OCI-LY3 (cell line): Measurements from ENCODE around the gene FRMD3.

Experiments used
- H2AFZ ChIP-seq: fragments of 200-600, 300-600 bp; shearing (Covaris generic); 2 replicates; pipeline ENCODE4 v1.6.0; 2014; ENCODE audit warnings: antibody characterized with exemption, low read depth, low read length
- H3K27ac ChIP-seq: fragments of 200-600, 300-600 bp; sonication (generic); 2 replicates; pipeline ENCODE4 v1.5.1; 2014; ENCODE audit warnings: mild to moderate bottlenecking, low read length, moderate library complexity, mixed read lengths
- H3K27me3 ChIP-seq: fragments of 200-600, 300-600 bp; sonication (generic); 2 replicates; pipeline ENCODE4 v1.6.1; 2014; ENCODE audit warnings: low read depth, low read length, mixed read lengths
- H3K36me3 ChIP-seq: fragments of 200-600, 300-600 bp; sonication (generic); replicated peaks from 2 replicates; pipeline ENCODE3; 2014; ENCODE audit warnings: low read depth, low read length, mixed read lengths
- H3K4me1 ChIP-seq: fragments of 300-600, 200-600 bp; sonication (generic); 2 replicates; pipeline ENCODE4 v1.6.1; 2014; ENCODE audit warnings: low read length, mixed read lengths
- H3K4me2 ChIP-seq: fragments of 200-600, 300-600 bp; sonication (generic); 2 replicates; pipeline ENCODE4 v1.6.1; 2014; ENCODE audit warnings: low read length, mixed read lengths
- H3K4me3 ChIP-seq: fragments of 300-600, 200-600 bp; sonication (generic); 2 replicates; pipeline ENCODE4 v1.5.1; 2014; ENCODE audit warnings: antibody characterized with exemption, mild to moderate bottlenecking, low read length, moderate library complexity
- H3K79me2 ChIP-seq: fragments of 300-600, 200-600 bp; shearing (Covaris generic); 2 replicates; pipeline ENCODE4 v1.6.1; 2014; ENCODE audit warnings: mild to moderate bottlenecking, low read length, mixed read lengths
- H3K9ac ChIP-seq: fragments of 300-600, 200-600 bp; shearing (Covaris generic); 2 replicates; pipeline ENCODE4 v1.6.0; 2014; ENCODE audit warnings: mild to moderate bottlenecking, low read length, moderate library complexity
- H3K9me3 ChIP-seq: fragments of 200-600, 300-600 bp; shearing (Covaris generic); 2 replicates; pipeline ENCODE4 v1.6.1; 2014; ENCODE audit warnings: low read length, mixed read lengths; ENCODE audit not compliant: insufficient read depth
- H4K20me1 ChIP-seq: fragments of 200-600, 300-600 bp; sonication (generic); 2 replicates; pipeline ENCODE4 v1.6.1; 2016; ENCODE audit warnings: low read length, mixed read lengths; ENCODE audit not compliant: insufficient read depth
- CTCF ChIP-seq: fragments of 200-600, 300-600 bp; sonication (generic); IDR thresholded peaks from 2 replicates; pipeline ENCODE4 v1.5.1; 2014; ENCODE audit warnings: antibody characterized with exemption, low read length, low read depth
- EZH2phosphoT487 ChIP-seq: fragments of 200-600 bp; shearing (Covaris generic); IDR thresholded peaks from 2 replicates; pipeline ENCODE4 v1.6.1; 2018; ENCODE audit warnings: antibody characterized with exemption, mixed run types, low read depth

The FRMD3 gene

GRCh38 chr9:83563360-83563759 is 25.2 kb upstream of the FRMD3 start:
- Histone ChIP-seq H3K27ac (no peak overlapping the region), H3K4me2 (no peak overlapping the region), H3K36me3 (no peaks in the 10 kb centered on the region), H3K9me3 (no peaks in the 10 kb centered on the region), H3K9ac (no peak overlapping the region), H3K27me3 (no peaks in the 10 kb centered on the region), H4K20me1 (no peaks in the 10 kb centered on the region), H2AFZ (no peak overlapping the region), H3K79me2 (no peaks in the 10 kb centered on the region), H3K4me3 (no peak overlapping the region), H3K4me1 (peaks cover 5% of the 10 kb centered on the region; the same call in 1 of the 2 replicates)
- TF ChIP-seq CTCF (no peak), EZH2phosphoT487 (no peak)

GRCh38 chr9:83560169-83560826 is 22.1 kb upstream of the FRMD3 start:
- H3K79me2 ChIP-seq: no peaks in the 10 kb centered on the region
- no peak overlapping the region for H3K4me3 ChIP-seq
- H3K27me3 ChIP-seq: no peaks in the 10 kb centered on the region
- H3K36me3 ChIP-seq: no peaks in the 10 kb centered on the region
- H2AFZ ChIP-seq: no peak overlapping the region
- H3K9ac ChIP-seq: no peak overlapping the region
- H3K4me2 ChIP-seq: no peak overlapping the region
- peaks cover 5% of the 10 kb centered on the region; the same call in 1 of the 2 replicates for H3K4me1 ChIP-seq
- H3K27ac ChIP-seq: no peak overlapping the region
- no peaks in the 10 kb centered on the region for H3K9me3 ChIP-seq
- H4K20me1 ChIP-seq: no peaks in the 10 kb centered on the region
- TF ChIP-seq CTCF: no peak
- TF ChIP-seq EZH2phosphoT487: no peak

GRCh38 chr9:83557771-83558170 is 19.6 kb upstream of the FRMD3 start:
- no peaks in the 10 kb centered on the region for H3K4me1 ChIP-seq
- no peaks in the 10 kb centered on the region for H3K36me3 ChIP-seq
- H3K27me3 ChIP-seq: no peaks in the 10 kb centered on the region
- no peak overlapping the region for H3K4me2 ChIP-seq
- H3K4me3 ChIP-seq: no peak overlapping the region
- H2AFZ ChIP-seq: no peak overlapping the region
- H3K9ac ChIP-seq: no peak overlapping the region
- H4K20me1 ChIP-seq: no peaks in the 10 kb centered on the region
- TF ChIP-seq EZH2phosphoT487 (no peak), CTCF (no peak)
- no peak overlapping the region for H3K27ac ChIP-seq
- H3K9me3 ChIP-seq: no peaks in the 10 kb centered on the region
- no peaks in the 10 kb centered on the region for H3K79me2 ChIP-seq

GRCh38 chr9:83557317-83557716 is 19.1 kb upstream of the FRMD3 start:
- H3K27ac ChIP-seq: no peak overlapping the region
- H3K9me3 ChIP-seq: no peaks in the 10 kb centered on the region
- no peaks in the 10 kb centered on the region for H3K79me2 ChIP-seq
- H4K20me1 ChIP-seq: no peaks in the 10 kb centered on the region
- no peak overlapping the region for H3K4me2 ChIP-seq
- 0 out of 2 replicates have a peak, but pooled peaks cover 1% of the 10 kb centered on the region for H3K27me3 ChIP-seq
- no peaks in the 10 kb centered on the region for H3K36me3 ChIP-seq
- no peak overlapping the region for H2AFZ ChIP-seq
- no peaks in the 10 kb centered on the region for H3K4me1 ChIP-seq
- no peak overlapping the region for H3K9ac ChIP-seq
- TF ChIP-seq CTCF (no peak), EZH2phosphoT487 (no peak)
- H3K4me3 ChIP-seq: no peak overlapping the region
